ENCODE data around the gene DENND1C. TPM values are rescaled to one million over a fixed set of nuclear protein-coding genes. Genes with fewer than 3 reads are reported as not detected.

DENND1C gene
- total RNA-seq, 1 donor, result 9.2 TPM

DNA sequence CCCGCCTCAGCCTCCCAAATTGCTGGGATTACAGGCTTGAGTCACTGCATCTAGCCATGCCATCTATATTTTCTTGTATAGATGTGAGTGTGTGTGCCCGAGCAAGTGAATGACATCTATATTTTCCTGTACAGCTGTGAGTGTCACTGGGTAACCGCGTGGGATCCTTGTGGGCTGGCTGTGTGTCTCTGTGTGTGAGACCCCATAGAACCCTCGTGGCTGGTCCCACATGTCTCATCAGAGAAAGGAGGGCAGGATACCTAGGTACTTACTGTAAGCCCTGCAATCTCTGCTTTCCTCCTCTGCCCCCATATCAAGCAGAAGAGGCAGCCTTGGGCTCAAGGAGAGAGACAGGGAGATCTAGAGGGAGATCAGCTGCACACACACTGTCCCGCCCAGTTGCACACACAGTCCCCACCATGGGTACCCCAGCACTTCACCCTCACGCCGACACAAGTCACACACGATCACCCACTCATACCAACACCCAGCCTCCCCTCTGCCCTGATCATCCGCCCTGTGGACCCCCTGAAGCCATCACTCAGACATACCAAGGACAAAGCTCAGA, 655 bp downstream of the DENND1C start:
- DNase-seq (ENCODE audit: low read depth in 2 of 3, low spot score in 2 of 3), result no peak

GRCh38 chr19:6479836-6480398, 1.7 kb downstream of the DENND1C start:
- no peak for DNase-seq (ENCODE audit: low read depth in 2 of 3, low spot score in 2 of 3)

DNA sequence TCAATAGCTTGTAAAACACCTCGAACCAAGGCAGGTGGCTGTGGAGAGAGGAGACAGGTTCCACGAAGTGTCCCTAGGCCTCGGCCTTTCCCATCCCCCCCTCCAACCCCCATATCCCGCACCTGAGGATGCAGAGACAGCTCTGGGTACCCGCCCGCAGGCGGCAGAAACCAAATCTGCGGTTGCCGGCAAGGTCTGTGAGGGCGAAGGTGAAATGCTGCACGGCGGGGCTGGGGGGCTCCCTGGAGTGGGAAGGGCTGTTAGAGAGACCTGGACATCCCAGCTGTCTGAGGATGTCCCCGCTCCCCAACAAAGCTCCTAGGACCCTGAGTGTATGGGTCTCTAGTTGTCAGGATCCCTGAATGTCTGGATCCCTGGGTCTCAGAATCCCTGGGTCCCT, 2.8 kb downstream of the DENND1C start:
- no peak for DNase-seq (ENCODE audit: low read depth in 2 of 3, low spot score in 2 of 3)

- no peak for DNase-seq (ENCODE audit: low read depth in 2 of 3, low spot score in 2 of 3)
Observed at GRCh38 chr19:6476896-6477431, 4.6 kb downstream of the DENND1C start.

DNA sequence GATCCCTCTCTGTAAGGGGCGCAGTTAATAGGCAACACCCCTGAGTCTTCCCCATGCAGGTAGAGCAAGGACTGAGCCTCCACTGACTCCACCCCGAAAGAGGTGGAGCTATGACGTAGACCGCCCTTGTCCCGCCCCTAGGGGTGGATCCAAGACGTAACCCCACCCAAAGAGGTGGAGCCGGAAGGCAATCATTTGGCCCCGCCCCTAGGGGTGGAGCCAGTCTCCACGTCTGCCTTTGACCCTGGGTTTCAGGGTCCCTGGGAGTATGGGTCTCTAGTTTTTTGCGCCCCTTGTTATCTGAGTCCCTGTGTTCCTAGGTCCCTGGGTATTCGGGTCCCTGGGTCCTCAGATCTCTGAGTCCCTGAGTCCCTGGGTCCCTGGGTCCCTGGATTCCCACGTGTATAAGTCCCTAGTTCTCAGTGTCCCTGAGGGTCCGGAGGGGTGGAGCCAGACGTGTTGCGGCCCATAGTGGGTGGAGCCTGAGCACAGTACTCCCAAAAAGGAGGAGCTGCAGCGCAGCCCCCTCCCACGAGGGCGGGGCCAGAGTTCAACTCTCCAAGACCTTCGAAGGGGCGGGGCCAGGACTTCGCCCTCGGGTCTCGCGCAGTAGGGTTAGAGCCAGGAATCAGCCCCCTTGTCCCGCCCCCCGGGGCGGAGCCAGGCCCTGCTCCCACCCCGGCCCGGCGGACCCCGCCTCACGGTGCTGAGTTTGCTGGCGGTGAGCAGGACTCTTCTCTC, 5.3 kb downstream of the DENND1C start:
- DNase-seq (ENCODE audit: low read depth in 2 of 3, low spot score in 2 of 3), result peak; percentile 38 to 51 (median 50)

DNA sequence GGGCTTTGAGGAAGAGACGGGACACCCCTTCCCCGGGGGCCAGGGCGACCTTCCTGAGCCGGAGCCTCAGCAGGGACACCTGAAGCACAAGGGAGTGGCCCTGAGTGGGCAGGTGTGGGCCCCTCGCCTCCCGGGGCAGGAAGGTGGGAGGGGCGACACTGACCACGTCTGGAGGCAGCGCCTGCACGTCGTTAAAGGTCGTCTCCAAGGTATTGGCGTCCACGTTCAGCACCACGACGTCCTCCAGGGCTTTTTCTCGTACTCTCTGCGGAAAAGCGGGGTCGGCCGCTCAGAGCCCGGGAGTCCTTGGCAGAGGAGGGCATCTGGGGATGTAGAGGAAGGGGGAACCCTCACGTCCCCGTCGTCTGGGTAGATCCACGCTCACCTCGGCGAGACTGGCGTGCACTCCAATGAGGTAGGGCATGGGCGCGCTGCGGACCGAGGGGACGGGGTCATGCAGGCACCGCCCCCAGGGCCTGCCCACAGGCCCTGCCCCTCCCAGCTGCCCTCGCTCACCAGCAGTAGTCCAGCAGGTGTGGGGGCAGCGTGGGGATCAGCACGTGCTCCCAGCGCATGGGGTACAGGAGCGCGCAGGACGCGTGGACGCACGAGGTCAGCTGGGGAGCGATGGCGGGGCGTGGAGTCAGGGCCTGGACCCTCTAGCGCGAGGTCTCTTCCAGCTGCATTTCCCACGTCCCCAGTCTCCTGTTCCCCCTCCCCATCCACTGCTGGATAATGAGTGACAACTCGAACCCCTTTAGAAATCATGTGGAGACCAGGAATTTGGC, 6.1 kb downstream of the DENND1C start:
- DNase-seq (ENCODE audit: low read depth in 2 of 3, low spot score in 2 of 3), result no peak

- no peak for DNase-seq (ENCODE audit: low read depth in 2 of 3, low spot score in 2 of 3)
Observed at GRCh38 chr19:6473647-6474046, 7.9 kb downstream of the DENND1C start.

DNA sequence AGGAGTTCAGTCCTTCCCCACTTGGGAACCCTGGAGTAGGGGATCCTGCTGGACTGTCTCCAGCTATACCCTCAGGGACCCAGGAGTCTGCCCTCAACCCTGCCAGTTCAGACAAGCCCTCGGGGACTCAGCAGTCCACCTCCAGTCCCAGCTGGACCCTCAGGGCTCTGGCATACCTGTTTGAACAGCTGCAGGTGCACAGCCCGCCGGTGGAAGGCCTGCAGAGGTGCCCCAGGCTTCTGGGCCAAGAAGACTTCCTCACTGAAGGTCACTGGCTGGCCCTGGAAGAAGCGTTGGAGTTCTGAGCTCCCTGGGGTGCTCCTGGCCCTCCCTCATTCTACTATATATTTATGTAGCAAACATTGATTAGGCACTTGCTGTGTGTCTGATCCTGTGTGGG, 8.9 kb downstream of the DENND1C start:
- no peak for DNase-seq (ENCODE audit: low read depth in 2 of 3, low spot score in 2 of 3)

- no peak for DNase-seq (ENCODE audit: low read depth in 2 of 3, low spot score in 2 of 3)
Observed at GRCh38 chr19:6471076-6471475, 10.5 kb downstream of the DENND1C start.

- no peak for DNase-seq (ENCODE audit: low read depth in 2 of 3, low spot score in 2 of 3)
Observed at GRCh38 chr19:6470173-6470572, 11.4 kb downstream of the DENND1C start.

- no peak for DNase-seq (ENCODE audit: low read depth in 2 of 3, low spot score in 2 of 3)
Observed at GRCh38 chr19:6467384-6467783, 14.2 kb downstream of the DENND1C start.

DNA sequence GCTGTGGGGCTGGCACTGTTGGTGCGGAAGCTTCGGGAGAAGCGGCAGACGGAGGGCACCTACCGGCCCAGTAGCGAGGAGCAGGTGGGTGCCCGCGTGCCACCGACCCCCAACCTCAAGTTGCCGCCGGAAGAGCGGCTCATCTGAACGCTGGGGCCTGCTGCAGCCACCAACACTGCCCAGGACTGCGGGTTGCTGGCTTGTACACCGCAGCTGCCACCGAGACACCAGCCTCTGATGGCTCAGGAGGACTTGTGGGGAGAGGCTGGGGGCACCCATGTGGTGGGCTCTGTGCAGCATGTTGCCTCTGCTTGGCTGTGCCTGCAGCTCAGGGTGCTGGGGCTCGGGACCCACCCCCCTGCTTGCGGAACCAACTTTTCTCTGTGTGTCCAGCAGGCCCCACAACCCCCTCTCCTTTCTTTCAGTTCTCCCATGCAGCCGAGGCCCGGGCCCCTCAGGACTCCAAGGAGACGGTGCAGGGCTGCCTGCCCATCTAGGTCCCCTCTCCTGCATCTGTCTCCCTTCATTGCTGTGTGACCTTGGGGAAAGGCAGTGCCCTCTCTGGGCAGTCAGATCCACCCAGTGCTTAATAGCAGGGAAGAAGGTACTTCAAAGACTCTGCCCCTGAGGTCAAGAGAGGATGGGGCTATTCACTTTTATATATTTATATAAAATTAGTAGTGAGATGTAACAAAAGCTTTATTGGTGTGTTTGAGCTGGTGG, 14.9 kb downstream of the DENND1C start:
- DNase-seq (ENCODE audit: low read depth in 2 of 3, low spot score in 2 of 3), result no peak

DNA sequence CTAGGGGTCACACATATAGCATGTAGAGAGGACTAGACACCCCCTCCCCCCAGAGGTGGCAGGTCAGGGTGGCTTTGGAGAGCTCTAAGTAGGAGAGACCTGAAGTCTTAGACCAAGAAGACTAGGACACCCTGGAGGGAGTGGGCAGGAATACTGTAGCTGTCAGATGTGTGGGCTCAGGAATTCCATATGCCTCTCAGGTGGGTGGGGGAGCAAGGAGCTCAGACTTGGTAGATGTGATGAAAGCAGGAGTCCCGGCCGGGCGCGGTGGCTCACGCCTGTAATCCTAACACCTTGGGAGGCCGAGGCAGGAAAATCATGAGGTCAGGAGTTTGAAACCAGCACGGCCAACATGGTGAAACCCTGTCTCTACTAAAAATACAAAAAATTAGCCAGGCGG, 15.9 kb downstream of the DENND1C start:
- no peak for DNase-seq (ENCODE audit: low read depth in 2 of 3, low spot score in 2 of 3)

DNA sequence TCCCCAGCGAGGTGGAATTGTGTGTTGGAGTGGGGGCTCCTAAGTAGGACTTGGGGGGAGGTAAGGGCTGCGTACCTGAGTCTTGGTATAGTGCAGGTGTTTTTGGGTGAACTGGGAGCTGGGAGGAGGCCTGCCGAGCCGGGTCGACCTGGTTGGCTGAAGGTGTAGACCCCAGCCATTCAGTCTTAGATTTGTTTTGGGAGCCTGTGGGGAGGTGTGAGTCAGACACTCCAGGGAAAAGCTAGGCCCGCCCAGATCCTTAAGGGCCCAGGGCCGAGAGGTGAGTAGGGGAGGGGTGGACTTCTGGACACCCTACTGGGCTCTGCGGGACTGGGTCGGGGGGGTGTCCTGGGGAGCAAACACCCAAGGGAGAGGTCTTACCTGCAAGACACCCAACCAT, 16.6 kb downstream of the DENND1C start:
- DNase-seq (ENCODE audit: low read depth in 2 of 3, low spot score in 2 of 3), result no peak

- no peak for DNase-seq (ENCODE audit: low read depth in 2 of 3, low spot score in 2 of 3)
Observed at GRCh38 chr19:6464070-6464873, 17.3 kb downstream of the DENND1C start, which contains the start of gene CRB3. CRB3 (plus strand) TSS chr19:6464271; CDS start chr19:6464702, 431 bp downstream.

GRCh38 chr19:6460099-6460884, 21.3 kb downstream of the DENND1C start:
- peak; percentile 95 to 99 (median 97) for DNase-seq (ENCODE audit: low read depth in 2 of 3, low spot score in 2 of 3)

- peak in 2 of 3 donors; percentile 37 to 52 for DNase-seq (ENCODE audit: low read depth in 2 of 3, low spot score in 2 of 3)
Observed at GRCh38 chr19:6459262-6460098, 22.1 kb downstream of the DENND1C start, which contains the start of gene SLC25A23. SLC25A23 (minus strand) TSS chr19:6459792; CDS start chr19:6459628, 164 bp downstream.
